GM18498 (cell line): ENCODE measurements around the gene TUT4.

ENCODE experiments used
- ATAC-seq: cut with Tn5 transposase; IDR thresholded peaks from one replicate; pipeline ENCODE4 v1.9.1; 2021; ENCODE audit warnings: mild to moderate bottlenecking, moderate library complexity; ENCODE audit not compliant: unreplicated experiment

TUT4 gene

GRCh38 chr1:52473039-52473438 lies 79.9 kb downstream of the TUT4 start:
- ATAC-seq: no peak

GRCh38 chr1:52472384-52472783 lies 80.5 kb downstream of the TUT4 start:
- no peak for ATAC-seq

DNA sequence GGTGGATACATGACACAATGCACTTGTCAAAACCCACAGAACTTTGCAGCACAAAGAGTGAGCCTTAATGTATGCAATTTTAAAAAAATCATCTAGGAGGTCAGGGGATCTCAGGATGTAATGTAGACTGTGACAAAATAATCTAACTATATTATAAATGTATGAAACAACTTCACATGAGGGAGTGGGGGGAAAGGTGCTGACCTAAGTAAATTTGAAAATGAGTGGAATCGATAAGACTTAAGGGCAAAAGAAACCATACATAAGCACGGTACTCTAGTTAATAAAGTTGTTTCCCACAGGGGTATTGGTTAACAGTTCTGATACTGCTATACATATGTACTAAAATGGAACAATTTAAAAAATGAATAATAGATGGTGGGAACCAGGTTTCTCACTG lies 83.8 kb downstream of the TUT4 start:
- ATAC-seq: no peak

GRCh38 chr1:52463891-52464290 lies 89.0 kb downstream of the TUT4 start:
- ATAC-seq: no peak

- no peak for ATAC-seq
These were observed 91.1 kb downstream of the TUT4 start for GRCh38 chr1:52461821-52462220.

- no peak for ATAC-seq
These were observed 92.2 kb downstream of the TUT4 start for GRCh38 chr1:52460694-52461093.

DNA sequence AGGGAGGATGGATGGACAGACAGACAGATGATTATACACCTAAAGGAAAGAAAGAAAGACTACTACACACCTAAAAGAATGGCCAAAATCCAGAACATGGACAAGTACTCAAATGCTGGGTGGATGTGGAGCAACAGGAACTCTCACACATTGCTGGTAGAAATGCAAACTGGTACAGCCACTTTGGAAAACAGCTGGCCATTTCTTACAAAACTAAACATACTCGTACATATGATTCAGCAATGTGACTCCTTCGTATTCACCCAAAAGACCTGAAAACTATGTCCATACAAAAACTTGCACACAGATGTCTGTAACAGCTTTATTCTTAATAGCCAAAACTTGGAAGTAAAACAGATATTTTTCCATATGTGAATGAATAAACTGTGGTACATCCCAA lies 97.2 kb downstream of the TUT4 start:
- ATAC-seq: no peak

GRCh38 chr1:52454779-52455178 lies 98.1 kb downstream of the TUT4 start:
- no peak for ATAC-seq

DNA sequence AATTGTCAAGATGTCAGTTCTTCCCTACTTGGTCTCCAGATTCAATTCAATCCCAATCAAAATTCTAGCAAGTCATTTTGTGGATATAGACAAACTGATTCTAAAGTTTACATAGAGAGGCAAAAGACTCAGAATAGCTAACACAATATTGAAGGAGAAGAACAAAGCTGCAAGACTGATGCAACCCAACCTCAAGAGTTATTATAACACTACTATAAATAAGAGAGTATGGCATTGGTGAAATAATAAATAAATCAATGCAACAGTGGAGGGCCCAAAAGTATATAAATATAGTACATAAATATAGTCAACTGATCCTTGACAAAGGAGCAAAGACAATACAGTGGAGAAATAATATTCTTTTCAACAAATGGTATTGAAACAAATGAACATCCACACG lies 98.8 kb downstream of the TUT4 start:
- no peak for ATAC-seq

GRCh38 chr1:52444463-52444862 lies 108.4 kb downstream of the TUT4 start:
- no peak for ATAC-seq

DNA sequence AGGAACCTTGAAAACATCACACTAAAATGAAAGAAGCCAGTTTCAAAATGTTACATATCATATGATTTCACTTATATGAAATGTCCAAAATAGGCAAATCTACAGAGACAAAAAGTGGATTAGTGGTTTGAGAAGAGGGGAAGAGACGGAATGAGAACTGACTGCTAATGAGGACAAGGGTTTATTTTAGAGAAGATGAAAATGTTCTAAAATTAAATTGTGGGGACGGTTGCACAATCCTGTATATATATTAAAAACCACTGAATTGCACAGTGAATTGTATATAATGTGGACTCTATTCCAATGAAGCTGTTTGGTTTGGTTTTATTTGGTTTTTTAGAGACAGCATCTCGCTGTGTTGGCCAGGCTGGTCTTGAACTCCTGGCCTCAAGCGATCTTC lies 112.9 kb downstream of the TUT4 start:
- no peak for ATAC-seq

- no peak for ATAC-seq
These were observed 116.1 kb downstream of the TUT4 start for GRCh38 chr1:52436817-52437216.

DNA sequence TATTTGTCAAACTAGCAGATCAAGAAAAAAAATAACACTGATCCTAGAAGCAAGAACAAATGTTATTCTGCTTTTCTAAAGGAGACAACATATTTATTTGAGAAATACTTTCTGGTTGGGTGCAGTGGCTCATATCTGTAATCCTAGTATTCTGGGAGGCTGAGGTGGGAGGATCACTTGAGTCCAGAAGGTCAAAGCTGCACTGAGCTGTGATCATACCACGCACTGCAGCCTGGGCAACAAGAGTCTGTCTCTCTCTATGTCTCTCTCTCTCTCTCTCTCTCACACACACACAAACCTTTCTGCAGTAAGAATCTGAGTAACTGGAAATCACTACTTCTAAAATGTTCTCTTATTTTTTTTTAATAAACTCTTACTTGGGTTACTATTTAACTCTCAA lies 117.2 kb downstream of the TUT4 start:
- ATAC-seq: no peak

DNA sequence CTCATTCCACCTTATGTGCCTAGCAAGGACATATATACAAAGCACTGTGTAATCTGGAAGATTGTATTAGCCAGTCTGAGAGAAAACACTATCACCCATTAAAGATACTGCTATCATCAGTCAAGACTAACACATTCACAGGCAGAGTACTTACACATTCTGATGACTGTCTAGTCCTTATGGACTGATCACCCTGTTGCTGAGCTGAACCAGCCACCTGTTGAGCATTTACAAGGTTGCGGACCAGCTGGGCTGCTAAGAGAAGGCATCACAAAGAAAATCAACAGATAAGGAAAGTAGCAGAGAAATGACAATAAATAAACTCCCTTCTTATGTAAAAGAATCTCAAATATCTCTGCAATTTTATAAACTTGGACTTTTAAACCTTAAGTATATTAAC lies 117.7 kb downstream of the TUT4 start:
- no peak for ATAC-seq

DNA sequence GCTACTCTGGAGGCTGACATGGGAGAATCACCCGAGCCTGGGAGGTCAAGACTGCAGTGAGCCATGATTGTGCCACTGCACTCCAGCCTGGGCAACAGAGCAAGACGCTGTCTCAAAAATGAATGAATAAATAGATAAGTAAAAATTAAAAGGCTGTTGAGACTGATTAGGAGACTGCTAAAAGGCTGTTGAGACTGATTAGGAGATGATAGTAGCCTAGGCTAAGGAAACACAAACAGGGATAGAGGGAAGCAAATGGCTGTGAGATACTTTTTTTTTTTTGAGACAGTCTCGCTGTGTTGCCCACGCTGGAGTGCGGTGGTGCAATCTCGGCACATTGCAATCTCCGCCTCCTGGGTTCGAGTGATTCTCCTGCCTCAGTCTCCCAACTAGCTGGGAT lies 120.1 kb downstream of the TUT4 start:
- ATAC-seq: no peak

DNA sequence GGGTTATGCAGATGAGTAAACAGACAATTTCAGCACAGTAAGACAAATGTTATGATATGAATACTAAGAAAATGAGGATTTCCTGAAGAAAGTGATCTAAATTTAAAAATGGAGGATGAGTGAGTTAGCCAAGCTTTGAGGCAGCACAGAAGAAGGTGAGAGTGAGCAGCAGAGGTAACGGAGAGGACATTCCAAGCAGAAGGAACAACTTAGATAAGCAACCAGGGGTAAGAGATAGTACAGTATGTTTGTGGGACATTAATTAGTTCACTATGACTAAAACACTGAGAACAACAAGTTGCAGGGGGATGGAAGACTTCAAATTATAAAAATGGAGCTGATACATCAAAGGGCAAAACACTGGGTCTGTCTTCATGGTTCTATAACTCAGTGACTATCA lies 125.7 kb downstream of the TUT4 start:
- no peak for ATAC-seq

DNA sequence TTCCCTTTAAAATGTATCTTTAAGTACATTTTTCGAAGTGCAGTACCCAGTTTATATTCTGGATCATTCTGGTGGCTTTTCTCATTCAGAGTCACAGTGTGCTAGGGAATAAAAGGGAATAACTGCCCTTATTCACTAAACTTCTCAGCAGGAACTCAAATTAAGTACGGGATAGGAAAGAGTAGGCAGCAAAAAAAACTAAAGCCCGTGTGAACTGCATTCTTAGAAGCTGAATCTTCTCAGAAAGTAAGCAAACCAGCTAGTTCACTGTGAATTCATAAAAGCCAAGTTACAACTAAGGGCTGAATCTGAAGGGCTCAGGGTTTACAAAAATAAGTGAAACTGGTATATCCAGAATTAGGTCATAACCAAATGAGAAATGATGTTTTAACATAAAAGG lies 126.5 kb downstream of the TUT4 start:
- ATAC-seq: no peak

DNA sequence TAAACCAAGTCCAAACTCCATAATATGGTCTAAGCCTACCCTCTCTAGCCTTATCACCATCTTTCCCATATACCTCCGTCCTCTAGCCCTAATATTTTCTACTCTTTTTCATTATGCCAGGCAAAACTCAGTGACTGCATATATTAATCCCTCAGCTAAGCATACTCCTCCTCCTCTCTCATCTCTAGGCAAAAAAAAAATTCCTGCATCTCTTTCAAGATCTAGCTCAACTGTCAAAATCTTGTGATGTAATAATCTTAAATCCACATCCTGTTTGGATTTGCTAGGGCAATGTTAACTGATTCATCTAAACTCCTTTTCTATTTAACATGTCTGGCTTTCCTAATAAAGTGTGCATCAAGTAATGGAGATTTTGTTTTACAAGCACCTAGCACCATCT lies 128.1 kb downstream of the TUT4 start:
- ATAC-seq: no peak

DNA sequence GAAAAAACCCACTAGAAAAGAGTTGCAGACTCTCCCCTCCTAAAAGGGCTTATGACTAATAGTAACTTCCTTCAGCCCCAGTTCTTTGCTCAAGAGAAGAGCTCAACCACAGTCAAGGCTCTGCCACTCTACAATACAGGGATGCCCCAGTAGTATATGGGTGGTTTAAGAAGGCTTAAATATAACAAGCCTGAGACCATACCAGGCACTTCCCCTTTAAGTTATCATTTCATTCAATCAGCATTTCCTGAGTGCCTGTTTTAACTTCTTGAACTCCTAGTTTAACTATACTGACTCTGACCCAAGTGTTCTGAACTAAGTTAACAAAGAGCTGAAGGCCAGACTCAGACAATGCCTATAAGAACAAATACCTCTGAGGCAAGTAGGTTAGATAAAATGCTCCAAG lies 128.7 kb downstream of the TUT4 start:
- no peak for ATAC-seq

- no peak for ATAC-seq
These were observed 129.1 kb downstream of the TUT4 start for GRCh38 chr1:52423771-52424170.

GRCh38 chr1:52423055-52423454 lies 129.8 kb downstream of the TUT4 start:
- ATAC-seq: no peak

DNA sequence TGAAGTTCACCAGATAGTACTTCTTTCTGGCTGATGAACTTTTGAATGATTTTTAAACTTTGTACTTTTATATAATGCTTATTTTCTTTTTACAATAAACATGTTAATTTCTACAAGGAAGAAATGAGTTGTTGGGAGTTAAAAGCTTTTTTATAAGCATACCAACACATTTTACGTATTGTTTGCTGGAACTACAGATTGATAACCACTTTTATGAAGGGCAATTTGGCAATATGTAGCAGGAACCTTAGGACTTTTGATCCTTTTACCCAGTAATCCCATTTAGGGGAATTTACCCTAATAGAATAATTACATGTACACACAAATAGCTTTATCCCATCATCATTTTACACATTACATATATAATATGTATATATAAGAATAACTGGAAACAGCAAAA lies 132.2 kb downstream of the TUT4 start:
- ATAC-seq: no peak

DNA sequence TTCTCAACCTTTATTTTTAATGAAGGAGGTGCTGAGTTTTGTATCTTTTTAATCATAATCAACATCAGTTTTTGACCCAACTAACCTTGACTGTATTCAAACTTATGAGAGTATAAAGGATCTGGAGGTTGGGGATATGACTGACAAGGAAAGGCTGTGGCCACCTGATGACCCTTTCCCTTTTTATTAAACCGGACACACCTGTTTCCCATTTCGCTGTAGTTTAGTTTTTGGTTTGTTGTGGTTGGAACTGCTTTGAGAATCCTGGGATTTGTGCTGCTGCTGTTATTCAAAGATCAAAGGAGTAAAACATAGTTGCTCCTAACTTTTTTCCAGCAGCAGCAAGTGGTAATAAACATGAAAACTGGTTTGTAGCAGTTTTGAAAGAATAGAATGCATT lies 136.1 kb downstream of the TUT4 start:
- ATAC-seq: no peak

DNA sequence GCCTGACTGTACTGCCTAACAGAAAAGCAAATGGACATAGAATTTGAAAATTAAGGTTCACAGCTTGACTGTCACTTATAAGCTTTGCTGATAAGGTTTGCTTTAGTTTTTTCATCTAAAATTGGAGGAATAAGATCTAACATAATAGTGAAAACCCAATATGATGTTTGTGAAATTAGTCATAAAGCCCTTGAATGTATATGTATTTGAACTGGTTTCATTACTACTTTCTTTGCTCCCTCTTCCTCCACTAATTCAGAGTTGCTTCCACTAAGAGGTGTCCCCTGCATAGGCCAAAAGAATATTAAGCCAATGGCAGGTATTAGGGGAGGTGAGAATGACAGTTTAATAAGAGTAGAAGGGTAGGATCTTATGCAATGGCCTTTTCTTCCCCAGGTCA lies 137.9 kb downstream of the TUT4 start:
- ATAC-seq: no peak
